Measurements from ENCODE around the gene CLIP2. TPM values are rescaled to one million over a fixed set of nuclear protein-coding genes. Genes with fewer than 3 reads are reported as not detected.
"Not testable (repeated sequence)": the region's sequence is repeated elsewhere in the genome, so short reads cannot be mapped to it uniquely, and the experiment has no call there.

Gene CLIP2
- total RNA-seq, 2 donors from 2014 or later, result 12.2 to 17.0 TPM

DNA sequence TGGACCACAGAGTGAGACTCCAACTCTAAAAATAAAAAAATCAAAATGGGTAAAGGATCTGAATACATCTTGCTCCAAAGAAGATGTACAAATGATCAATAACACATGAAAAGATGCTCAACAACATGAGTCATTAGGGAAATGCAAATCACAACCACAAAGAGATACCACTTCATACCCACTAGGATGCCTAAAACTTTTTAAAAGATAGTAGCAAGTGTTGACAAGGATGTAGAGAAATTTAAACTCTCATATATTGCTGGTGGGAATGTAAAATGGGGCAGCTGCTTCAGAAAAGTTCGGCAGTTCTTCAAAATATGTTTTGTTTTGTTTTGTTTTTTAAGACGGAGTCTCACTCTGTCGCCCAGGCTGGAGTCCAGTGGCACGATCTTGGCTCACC is 118.8 kb downstream of the CLIP2 start:
- H3K9me3 Mint-ChIP-seq, result no peaks in the 10 kb centered on the region
- ATAC-seq (no peak), DNase-seq (ENCODE audit: low spot score) (no peak)
- H3K27me3 Mint-ChIP-seq, result peaks cover 0 to 3% of the 10 kb centered on the region in 2 donors
- no peaks in the 10 kb centered on the region for H3K4me1 Mint-ChIP-seq (ENCODE audit: low read depth in 2 of 2)
- no peak overlapping the region for H3K4me3 Mint-ChIP-seq
- H3K27ac Mint-ChIP-seq, result no peak overlapping the region
- no peaks in the 10 kb centered on the region for H3K36me3 Mint-ChIP-seq

DNA sequence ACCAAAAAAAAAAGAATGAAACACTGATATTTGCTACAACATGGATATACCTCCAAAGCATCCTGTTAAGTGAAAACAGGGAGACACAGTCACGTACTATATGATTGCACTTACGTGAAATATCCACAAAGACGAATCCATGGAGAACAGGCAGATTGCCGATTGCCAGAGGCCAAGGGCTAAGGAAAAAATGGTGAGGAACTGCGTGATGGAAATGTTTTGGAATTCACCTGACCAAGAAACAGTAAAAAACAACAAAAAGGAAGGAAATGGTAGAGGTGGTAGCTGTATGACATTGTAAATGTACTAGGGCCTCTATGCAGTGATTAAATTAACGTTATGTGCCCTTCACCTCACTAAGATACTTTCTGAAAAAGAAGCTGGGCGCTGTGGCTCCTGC is 120.4 kb downstream of the CLIP2 start:
- no peak for DNase-seq (ENCODE audit: low spot score)
- ATAC-seq, result no peak
- H3K36me3 Mint-ChIP-seq, result no peaks in the 10 kb centered on the region
- H3K9me3 Mint-ChIP-seq, result no peaks in the 10 kb centered on the region
- no peaks in the 10 kb centered on the region for H3K4me1 Mint-ChIP-seq (ENCODE audit: low read depth in 2 of 2)
- H3K4me3 Mint-ChIP-seq, result no peak overlapping the region
- peak overlapping the region in 1 of 2 donors; percentile 56 for H3K27ac Mint-ChIP-seq
- peaks cover 0 to 3% of the 10 kb centered on the region in 2 donors for H3K27me3 Mint-ChIP-seq

- H3K36me3 Mint-ChIP-seq, result no peaks in the 10 kb centered on the region
- H3K27me3 Mint-ChIP-seq, result peaks cover 0 to 3% of the 10 kb centered on the region in 2 donors
- no peak for ATAC-seq
- DNase-seq (ENCODE audit: low spot score), result no peak
- H3K4me3 Mint-ChIP-seq, result no peak overlapping the region
- no peaks in the 10 kb centered on the region for H3K4me1 Mint-ChIP-seq (ENCODE audit: low read depth in 2 of 2)
- no peak overlapping the region for H3K27ac Mint-ChIP-seq
- H3K9me3 Mint-ChIP-seq, result no peaks in the 10 kb centered on the region
Observed at GRCh38 chr7:74410772-74411171, 121.6 kb downstream of the CLIP2 start.

- not testable (repeated sequence) for H3K27ac Mint-ChIP-seq; H3K27me3 Mint-ChIP-seq; H3K36me3 Mint-ChIP-seq; H3K4me1 Mint-ChIP-seq (ENCODE audit: low read depth in 2 of 2); H3K9me3 Mint-ChIP-seq; DNase-seq (ENCODE audit: low spot score); H3K4me3 Mint-ChIP-seq; ATAC-seq
Observed at GRCh38 chr7:74411571-74411970, 122.4 kb downstream of the CLIP2 start.

- no peaks in the 10 kb centered on the region for H3K9me3 Mint-ChIP-seq
- no peak overlapping the region for H3K4me3 Mint-ChIP-seq
- H3K27me3 Mint-ChIP-seq, result peaks cover 0 to 3% of the 10 kb centered on the region in 2 donors
- no peaks in the 10 kb centered on the region for H3K36me3 Mint-ChIP-seq
- H3K27ac Mint-ChIP-seq, result no peak overlapping the region
- DNase-seq (ENCODE audit: low spot score), result no peak
- no peaks in the 10 kb centered on the region for H3K4me1 Mint-ChIP-seq (ENCODE audit: low read depth in 2 of 2)
- ATAC-seq, result no peak
Observed at GRCh38 chr7:74412056-74412455, 122.8 kb downstream of the CLIP2 start.

DNA sequence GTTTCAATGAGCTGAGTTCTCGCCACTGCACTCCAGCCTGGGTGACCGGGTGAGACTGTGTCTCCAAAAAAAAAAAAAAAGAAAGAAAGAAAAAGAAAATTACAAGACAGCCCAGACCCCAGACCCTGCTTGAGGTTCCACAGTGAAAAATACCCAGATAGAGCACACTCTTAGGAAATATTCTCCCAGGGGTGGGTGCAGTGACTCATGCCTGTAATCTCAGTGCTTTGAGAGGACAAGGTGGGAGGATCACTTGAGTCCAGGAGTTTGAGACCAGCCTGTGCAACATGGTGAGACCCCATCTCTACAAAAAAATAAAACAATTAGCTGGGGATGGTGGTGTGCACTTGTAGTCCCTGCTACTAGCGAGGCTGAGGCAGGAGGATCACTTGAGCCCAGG is 123.4 kb downstream of the CLIP2 start:
- Mint-ChIP-seq H3K27ac (no peak overlapping the region), H3K4me1 (ENCODE audit: low read depth in 2 of 2) (no peaks in the 10 kb centered on the region), H3K27me3 (peaks cover 0 to 3% of the 10 kb centered on the region in 2 donors), H3K4me3 (no peak overlapping the region), H3K9me3 (no peaks in the 10 kb centered on the region), H3K36me3 (no peaks in the 10 kb centered on the region)
- DNase-seq (ENCODE audit: low spot score), result no peak
- ATAC-seq, result no peak

DNA sequence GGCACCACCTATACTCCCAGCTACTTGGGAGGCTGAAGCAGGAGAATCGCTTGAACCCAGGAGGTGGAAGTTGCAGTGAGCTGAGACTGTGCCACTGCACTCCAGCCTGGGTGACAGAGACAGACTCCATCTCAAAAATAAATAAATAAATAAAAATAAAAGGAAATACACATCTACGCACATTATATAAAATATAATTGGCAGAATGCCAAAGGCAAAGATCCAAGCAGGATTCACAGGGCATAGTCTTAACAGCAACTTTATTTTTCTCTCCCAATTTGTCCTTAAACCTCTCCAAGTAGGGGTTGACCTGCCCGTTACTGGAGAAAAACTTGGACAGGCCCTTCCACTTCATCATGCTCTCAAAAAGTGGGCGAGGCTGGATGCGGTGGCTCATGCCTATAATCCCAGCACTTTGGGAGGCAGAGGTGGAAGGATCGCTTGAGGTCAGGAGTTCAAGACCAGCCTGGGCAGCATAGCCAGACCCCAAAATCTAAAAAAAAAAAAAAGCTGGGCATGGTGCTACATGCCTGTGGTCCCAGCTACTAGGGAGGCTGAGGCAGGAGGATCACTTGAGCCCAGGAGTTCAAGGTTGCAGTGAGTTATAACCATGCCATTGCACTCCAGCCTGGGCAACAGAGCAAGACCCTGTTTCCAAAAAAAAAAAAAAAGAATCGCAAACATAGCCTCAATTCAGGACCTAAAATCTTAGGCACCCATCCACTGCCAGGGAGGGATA is 125.6 kb downstream of the CLIP2 start:
- not testable (repeated sequence) for H3K27ac Mint-ChIP-seq; H3K36me3 Mint-ChIP-seq; DNase-seq (ENCODE audit: low spot score); H3K4me1 Mint-ChIP-seq (ENCODE audit: low read depth in 2 of 2); H3K27me3 Mint-ChIP-seq; H3K4me3 Mint-ChIP-seq; ATAC-seq; H3K9me3 Mint-ChIP-seq

- no peaks in the 10 kb centered on the region for H3K36me3 Mint-ChIP-seq
- H3K27me3 Mint-ChIP-seq, result no peaks in the 10 kb centered on the region
- H3K9me3 Mint-ChIP-seq, result no peaks in the 10 kb centered on the region
- no peaks in the 10 kb centered on the region for H3K4me1 Mint-ChIP-seq (ENCODE audit: low read depth in 2 of 2)
- DNase-seq (ENCODE audit: low spot score), result peak; percentile 75
- peak; percentile 70 to 81 for ATAC-seq
- no peak overlapping the region for H3K27ac Mint-ChIP-seq
- no peak overlapping the region for H3K4me3 Mint-ChIP-seq
Observed at GRCh38 chr7:74417419-74417971, 128.3 kb downstream of the CLIP2 start.

DNA sequence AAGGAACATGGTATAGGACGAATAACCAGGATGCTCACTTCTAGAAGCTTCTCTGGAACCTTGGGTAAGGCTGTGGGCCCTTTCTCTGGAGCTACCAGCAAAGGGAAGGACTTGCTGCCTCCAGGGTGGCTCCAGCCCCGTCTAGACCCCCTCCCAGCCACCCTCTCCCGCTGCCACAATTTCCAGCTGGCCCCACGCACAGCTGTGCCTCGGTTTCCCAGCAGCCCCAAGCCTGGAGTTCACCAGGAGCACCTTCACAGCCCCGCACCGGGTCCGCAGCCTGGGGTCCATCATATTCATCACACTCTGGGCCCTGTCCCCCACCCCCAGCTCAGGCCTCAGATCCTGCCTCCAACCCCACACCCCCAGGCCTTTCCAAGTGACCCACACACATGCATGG is 128.9 kb downstream of the CLIP2 start:
- no peaks in the 10 kb centered on the region for H3K27me3 Mint-ChIP-seq
- H3K9me3 Mint-ChIP-seq, result no peaks in the 10 kb centered on the region
- ATAC-seq (no peak), DNase-seq (ENCODE audit: low spot score) (no peak)
- H3K4me3 Mint-ChIP-seq, result no peak overlapping the region
- no peak overlapping the region for H3K27ac Mint-ChIP-seq
- no peaks in the 10 kb centered on the region for H3K36me3 Mint-ChIP-seq
- no peaks in the 10 kb centered on the region for H3K4me1 Mint-ChIP-seq (ENCODE audit: low read depth in 2 of 2)

DNA sequence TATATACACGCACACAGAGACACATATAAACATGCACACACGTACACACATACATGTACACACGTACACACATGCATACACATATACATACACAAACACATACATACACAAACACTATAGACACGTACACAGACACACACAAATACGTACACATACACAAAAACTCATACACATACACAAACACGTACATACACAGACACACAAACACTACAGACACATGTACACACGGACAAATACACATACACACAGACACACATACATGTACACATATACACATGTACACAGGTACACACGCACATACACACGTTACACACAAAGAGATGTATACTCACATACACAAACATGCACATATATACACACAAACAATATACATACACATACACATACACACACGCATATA is 129.3 kb downstream of the CLIP2 start:
- ATAC-seq, result peak in 1 of 2 donors; percentile 9
- no peaks in the 10 kb centered on the region for H3K4me1 Mint-ChIP-seq (ENCODE audit: low read depth in 2 of 2)
- no peak overlapping the region for H3K27ac Mint-ChIP-seq
- H3K9me3 Mint-ChIP-seq, result no peaks in the 10 kb centered on the region
- H3K4me3 Mint-ChIP-seq, result no peak overlapping the region
- DNase-seq (ENCODE audit: low spot score), result no peak
- no peaks in the 10 kb centered on the region for H3K36me3 Mint-ChIP-seq
- H3K27me3 Mint-ChIP-seq, result no peaks in the 10 kb centered on the region

GRCh38 chr7:74419232-74419631 is 130.0 kb downstream of the CLIP2 start:
- not testable (repeated sequence) for H3K4me3 Mint-ChIP-seq; H3K27me3 Mint-ChIP-seq; H3K36me3 Mint-ChIP-seq; H3K4me1 Mint-ChIP-seq (ENCODE audit: low read depth in 2 of 2); H3K27ac Mint-ChIP-seq; H3K9me3 Mint-ChIP-seq; ATAC-seq; DNase-seq (ENCODE audit: low spot score)

DNA sequence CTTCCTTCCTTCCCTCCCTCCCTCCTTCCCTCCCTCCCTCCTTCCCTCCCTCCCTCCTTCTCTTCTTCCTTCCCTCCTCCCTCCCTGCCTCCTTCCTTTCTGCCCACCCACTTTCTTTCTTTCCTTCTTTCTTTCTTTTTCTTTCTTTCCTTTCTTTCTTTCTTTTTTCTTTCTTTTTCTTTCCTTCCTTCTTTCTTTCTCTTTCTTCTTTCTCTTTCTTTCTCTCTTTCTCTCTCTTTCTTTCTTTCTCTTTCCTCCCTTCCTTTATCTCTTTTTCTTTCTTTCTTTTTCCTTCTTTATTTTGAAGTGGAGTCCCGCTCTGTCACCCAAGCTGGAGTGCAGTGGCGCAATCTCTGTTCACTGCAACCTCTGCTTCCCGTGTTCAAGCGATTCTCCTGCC is 130.8 kb downstream of the CLIP2 start:
- no peak for ATAC-seq
- no peaks in the 10 kb centered on the region for H3K4me1 Mint-ChIP-seq (ENCODE audit: low read depth in 2 of 2)
- H3K27ac Mint-ChIP-seq, result no peak overlapping the region
- no peaks in the 10 kb centered on the region for H3K27me3 Mint-ChIP-seq
- no peaks in the 10 kb centered on the region for H3K9me3 Mint-ChIP-seq
- DNase-seq (ENCODE audit: low spot score), result no peak
- H3K4me3 Mint-ChIP-seq, result no peak overlapping the region
- H3K36me3 Mint-ChIP-seq, result no peaks in the 10 kb centered on the region

DNA sequence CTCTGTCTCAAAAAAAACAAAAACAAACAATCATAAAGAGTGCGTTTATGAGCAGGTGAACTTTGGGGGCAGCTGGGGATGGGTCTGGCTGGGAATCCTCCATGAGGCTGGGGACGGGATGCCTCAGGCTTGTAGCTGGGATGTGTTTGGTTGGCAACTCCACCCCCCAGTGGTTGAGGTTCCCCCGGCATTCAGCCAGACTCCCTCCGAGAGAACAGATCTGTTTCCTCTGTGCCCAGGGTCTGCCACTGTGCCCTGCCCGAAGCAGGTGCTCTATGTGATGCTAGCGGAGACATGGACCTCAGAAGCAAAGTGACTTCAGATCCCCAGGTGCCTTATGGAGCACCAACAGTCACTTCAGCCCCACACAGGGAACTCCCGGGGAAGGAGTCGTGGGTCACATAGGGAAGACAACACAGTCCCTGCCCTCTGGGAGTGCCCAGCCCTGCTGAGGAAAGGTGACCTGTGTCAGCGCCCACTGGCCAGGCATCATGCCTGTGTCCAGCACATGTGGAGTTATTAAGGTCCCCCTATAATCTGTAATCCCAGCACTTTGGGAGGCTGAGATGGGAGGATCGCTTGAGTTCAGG is 135.2 kb downstream of the CLIP2 start:
- ATAC-seq, result peak in 1 of 2 donors; percentile 53
- no peaks in the 10 kb centered on the region for H3K9me3 Mint-ChIP-seq
- H3K36me3 Mint-ChIP-seq, result no peaks in the 10 kb centered on the region
- no peak overlapping the region for H3K4me3 Mint-ChIP-seq
- DNase-seq (ENCODE audit: low spot score), result no peak
- no peaks in the 10 kb centered on the region for H3K4me1 Mint-ChIP-seq (ENCODE audit: low read depth in 2 of 2)
- H3K27ac Mint-ChIP-seq, result no peak overlapping the region
- no peaks in the 10 kb centered on the region for H3K27me3 Mint-ChIP-seq

DNA sequence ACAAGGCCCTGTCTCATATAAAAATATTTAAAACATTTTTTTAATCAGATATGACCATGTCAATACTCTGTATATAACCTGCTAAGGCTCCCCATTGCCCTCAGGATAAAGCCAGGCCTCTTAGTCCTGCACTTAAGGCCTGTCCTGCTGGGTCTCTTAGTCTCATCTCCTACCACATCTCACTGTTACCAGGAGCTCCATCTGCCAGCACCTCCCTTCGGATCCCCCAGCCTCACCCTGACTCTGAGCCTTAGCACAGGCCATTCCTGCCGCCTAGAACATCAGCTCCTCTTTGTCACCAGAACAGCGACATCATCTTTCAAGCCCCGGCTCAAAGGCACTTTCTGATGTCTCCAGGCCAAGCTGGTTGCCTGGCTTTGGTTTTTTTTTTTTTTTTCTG is 138.8 kb downstream of the CLIP2 start:
- Mint-ChIP-seq H3K4me1 (ENCODE audit: low read depth in 2 of 2) (no peaks in the 10 kb centered on the region), H3K27me3 (no peaks in the 10 kb centered on the region), H3K27ac (no peak overlapping the region), H3K4me3 (no peak overlapping the region), H3K36me3 (no peaks in the 10 kb centered on the region), H3K9me3 (no peaks in the 10 kb centered on the region)
- ATAC-seq (no peak), DNase-seq (ENCODE audit: low spot score) (no peak)
